Measurements from ENCODE around the gene SMAP2. TPM values are rescaled to one million over a fixed set of nuclear protein-coding genes. Genes with fewer than 3 reads are reported as not detected.
A peak's percentile ranks its signal among the peaks of the same experiment; 100 is the strongest.

Gene SMAP2
- total and polyA plus RNA-seq, 10 of the 15 experiments (the other 5 are each of a cell fraction or from before 2014, with no cell fraction given) = 33.4 to 177 (median 105) TPM

DNA sequence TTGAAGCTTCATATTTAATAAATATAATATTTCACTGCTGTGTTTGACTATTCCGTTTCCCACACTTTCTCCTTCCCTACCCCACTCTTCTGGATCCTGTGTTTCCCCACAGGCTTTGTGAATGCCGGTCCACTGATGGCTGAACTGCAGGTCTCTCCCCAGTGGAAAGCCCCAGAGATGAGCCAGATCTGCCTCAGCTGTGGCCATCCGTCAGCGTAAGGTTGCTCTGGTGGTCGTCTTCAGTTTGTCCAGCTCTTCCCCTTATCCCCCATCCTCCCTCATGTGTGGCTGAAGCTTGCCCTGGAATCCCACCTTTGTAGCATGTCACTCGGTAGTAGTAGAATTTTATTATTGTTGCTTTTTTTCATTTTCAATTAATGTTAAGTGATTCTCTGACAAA is 11.4 kb downstream of the SMAP2 start:
- SMC1A ChIA-PET (ENCODE audit: uncharacterized antibody, unreplicated experiment) = interaction anchor here (1.0 to 18.1 kb wide), 14 partner anchors 8 to 241 kb away, joined by 4 to 426 read pairs (median 13); partner anchors contain the start of gene SMAP2
- H3K9ac ChIP-seq (ENCODE audit: control insufficient read depth, insufficient read depth, low read length) = peak overlapping the region; percentile 88
- no peak for FAIRE-seq
- TF ChIP-seq TCF12 (IDR thresholded peaks at IDR 0.05; ENCODE audit: low read depth, low read length) = 0 out of 2 replicates have a peak, but pooled peaks have one; percentile 22
- TF ChIP-seq NR2C2 (IDR thresholded peaks at IDR 0.05; ENCODE audit: borderline replicate concordance, control insufficient read depth, insufficient read length, low read depth) = no peak
- no peak for TF ChIP-seq KAT2A (conservative IDR thresholded peaks at IDR 0.05; ENCODE audit: control insufficient read depth, low read depth, low read length)
- TF ChIP-seq, protein P1, sequence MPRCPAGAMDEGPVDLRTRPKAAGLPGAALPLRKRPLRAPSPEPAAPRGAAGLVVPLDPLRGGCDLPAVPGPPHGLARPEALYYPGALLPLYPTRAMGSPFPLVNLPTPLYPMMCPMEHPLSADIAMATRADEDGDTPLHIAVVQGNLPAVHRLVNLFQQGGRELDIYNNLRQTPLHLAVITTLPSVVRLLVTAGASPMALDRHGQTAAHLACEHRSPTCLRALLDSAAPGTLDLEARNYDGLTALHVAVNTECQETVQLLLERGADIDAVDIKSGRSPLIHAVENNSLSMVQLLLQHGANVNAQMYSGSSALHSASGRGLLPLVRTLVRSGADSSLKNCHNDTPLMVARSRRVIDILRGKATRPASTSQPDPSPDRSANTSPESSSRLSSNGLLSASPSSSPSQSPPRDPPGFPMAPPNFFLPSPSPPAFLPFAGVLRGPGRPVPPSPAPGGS (IDR thresholded peaks at IDR 0.05; ENCODE audit: borderline replicate concordance, insufficient read depth, low read depth, low read length, poor library complexity, severe bottlenecking) = no peak
- no peak for TF ChIP-seq CHD2 (IDR thresholded peaks at IDR 0.05; ENCODE audit: borderline replicate concordance, low read depth, low read length)
- peak; percentile 49; the same call in 1 of the 2 replicates for TF ChIP-seq POLR2AphosphoS5 (IDR thresholded peaks at IDR 0.05; ENCODE audit: low read length)
- 0 out of 2 replicates have a peak, but pooled peaks have one; percentile 36 for TF ChIP-seq IRF4 (IDR thresholded peaks at IDR 0.05; ENCODE audit: low read depth, low read length)
- TF ChIP-seq, protein P2, sequence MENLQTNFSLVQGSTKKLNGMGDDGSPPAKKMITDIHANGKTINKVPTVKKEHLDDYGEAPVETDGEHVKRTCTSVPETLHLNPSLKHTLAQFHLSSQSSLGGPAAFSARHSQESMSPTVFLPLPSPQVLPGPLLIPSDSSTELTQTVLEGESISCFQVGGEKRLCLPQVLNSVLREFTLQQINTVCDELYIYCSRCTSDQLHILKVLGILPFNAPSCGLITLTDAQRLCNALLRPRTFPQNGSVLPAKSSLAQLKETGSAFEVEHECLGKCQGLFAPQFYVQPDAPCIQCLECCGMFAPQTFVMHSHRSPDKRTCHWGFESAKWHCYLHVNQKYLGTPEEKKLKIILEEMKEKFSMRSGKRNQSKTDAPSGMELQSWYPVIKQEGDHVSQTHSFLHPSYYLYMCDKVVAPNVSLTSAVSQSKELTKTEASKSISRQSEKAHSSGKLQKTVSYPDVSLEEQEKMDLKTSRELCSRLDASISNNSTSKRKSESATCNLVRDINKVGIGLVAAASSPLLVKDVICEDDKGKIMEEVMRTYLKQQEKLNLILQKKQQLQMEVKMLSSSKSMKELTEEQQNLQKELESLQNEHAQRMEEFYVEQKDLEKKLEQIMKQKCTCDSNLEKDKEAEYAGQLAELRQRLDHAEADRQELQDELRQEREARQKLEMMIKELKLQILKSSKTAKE (IDR thresholded peaks at IDR 0.05; ENCODE audit: low read depth, poor library complexity, severe bottlenecking) = no peak
- no peak for TF ChIP-seq STAT1 (conservative IDR thresholded peaks at IDR 0.05)
- TF ChIP-seq IKZF2 (IDR thresholded peaks at IDR 0.05) = 0 out of 4 replicates have a peak, but pooled peaks of 1 of the 2 experiments have one; percentile 14
- TF ChIP-seq PML (IDR thresholded peaks at IDR 0.05; ENCODE audit: low read length) = no peak
- peak; percentile 73 for TF ChIP-seq POLR2A (IDR thresholded peaks at IDR 0.05; ENCODE audit: low read depth, low read length)
- no peak for TF ChIP-seq SPI1 (IDR thresholded peaks at IDR 0.05; ENCODE audit: borderline replicate concordance, insufficient read depth, low read depth, low read length)
- TF ChIP-seq ASH2L (IDR thresholded peaks at IDR 0.05; ENCODE audit: borderline replicate concordance, low read depth) = no peak
- no peak for TF ChIP-seq MXI1 (IDR thresholded peaks at IDR 0.05; ENCODE audit: low read depth, low read length)
- no peak for TF ChIP-seq SUPT20H (IDR thresholded peaks at IDR 0.05; ENCODE audit: borderline replicate concordance, control insufficient read depth, low read depth, low read length)
- TF ChIP-seq HDAC6 (IDR thresholded peaks at IDR 0.05; ENCODE audit: unreplicated experiment) = no peak
- no peak for TF ChIP-seq BCL11A (IDR thresholded peaks at IDR 0.05; ENCODE audit: low read depth, low read length)
- no peak for TF ChIP-seq CBX3 (IDR thresholded peaks at IDR 0.05; ENCODE audit: borderline replicate concordance, low read depth)

More for the DNA sequence above, 11.4 kb downstream of the SMAP2 start:
- Histone ChIP-seq H3K79me2 (ENCODE audit: control insufficient read depth, insufficient read depth, low read length) (peaks cover 94% of the 10 kb centered on the region), H2AFZ (ENCODE audit: control insufficient read depth, low read depth, low read length) (no peak overlapping the region), H3K4me3 (peak overlapping the region; percentile 46), H3K36me3 (ENCODE audit: control insufficient read depth in 2 of 2, insufficient read depth in 2 of 2, low read length in 1 of 2) (peaks cover 0 to 11% of the 10 kb centered on the region in 2 experiments), H3K27me3 (replicated peaks in 1 of 2; ENCODE audit: control insufficient read depth in 2 of 2, insufficient read depth in 2 of 2, low read length in 1 of 2) (no peaks in the 10 kb centered on the region), H3K9me3 (replicated peaks; ENCODE audit: control insufficient read depth, insufficient read depth, low read length) (no peaks in the 10 kb centered on the region), H3K4me1 (ENCODE audit: control insufficient read depth, insufficient read depth, low read length) (peaks cover 64% of the 10 kb centered on the region), H4K20me1 (ENCODE audit: control insufficient read depth, insufficient read depth) (no peaks in the 10 kb centered on the region), H3K27ac (ENCODE audit: control insufficient read depth, insufficient read depth) (peak overlapping the region; percentile 97), H3K4me2 (ENCODE audit: control insufficient read depth, insufficient read depth) (peak overlapping the region; percentile 93)
- POLR2A ChIA-PET = interaction anchor here (0.6 to 15.7 kb wide), 11 partner anchors 8 to 232 kb away, joined by 3 to 243 read pairs (median 14); partner anchors contain the start of gene SMAP2
- in situ Hi-C loops (cut with MboI) (no loop called here), intact Hi-C loops (cut with micrococcal nuclease; ENCODE audit: unreplicated experiment) (loop anchor here (1.0 kb wide), 1 partner anchor 15 kb away; no protein-coding TSS in a partner anchor)
- WGBS (ENCODE audit: insufficient coverage, insufficient replicate concordance, low lambda C conversion rate, missing lambda C conversion rate) = 0% methylated on average over 6 of the region's 6 CpGs
- DNase-seq (ENCODE audit: low read depth, low spot score) = no peak
- RAD21 ChIA-PET (ENCODE audit: unreplicated experiment) = interaction anchor here (1.3 to 12.1 kb wide), 15 partner anchors 8 to 307 kb away, joined by 4 to 189 read pairs (median 12); partner anchors contain the start of genes COL9A2, NFYC, RLF and SMAP2
- CTCF ChIA-PET = interaction anchor here (0.6 to 18.7 kb wide), 13 partner anchors 10 to 325 kb away, joined by 3 to 271 read pairs (median 7); partner anchors contain the start of gene SMAP2
- peak; percentile 25 for ATAC-seq
- BruUV-seq (replicated peaks) = no TSS peak

Measured in GM12878 (cell line).